HFFc6 (cell line): Measurements from ENCODE around the gene ADCY2. TPM values are rescaled to one million over a fixed set of nuclear protein-coding genes. Genes with fewer than 3 reads are reported as not detected.

ENCODE experiments used
- DNase-seq: peaks from one replicate; pipeline ENCODE4 v3.0.0-alpha.2; 2018
- H3K27ac Mint-ChIP-seq: 2 replicates; pipeline ENCODE4 v1.8.0; 2020; ENCODE audit warnings: mild to moderate bottlenecking, mixed read lengths
- H3K27me3 Mint-ChIP-seq: 2 replicates; pipeline ENCODE4 v1.8.0; 2021; ENCODE audit warnings: mild to moderate bottlenecking, moderate library complexity, mixed read lengths; ENCODE audit not compliant: insufficient read depth
- H3K36me3 Mint-ChIP-seq: 2 replicates; pipeline ENCODE4 v1.8.0; 2021; ENCODE audit warnings: low read depth, mixed read lengths
- H3K4me1 Mint-ChIP-seq: 2 replicates; pipeline ENCODE4 v1.8.0; 2020; ENCODE audit warnings: low read depth, mixed read lengths
- H3K4me3 Mint-ChIP-seq: 2 replicates; pipeline ENCODE4 v1.8.0; 2020; ENCODE audit warnings: mild to moderate bottlenecking, moderate library complexity, mixed read lengths
- H3K9me3 Mint-ChIP-seq: 2 replicates; pipeline ENCODE4 v1.8.0; 2020; ENCODE audit warnings: mild to moderate bottlenecking, mixed read lengths
- CTCF ChIP-seq: fragments of 200-600 bp; sonication (generic); IDR thresholded peaks from 2 replicates; pipeline ENCODE4 v1.5.0; 2021; ENCODE audit warnings: antibody characterized with exemption, mild to moderate bottlenecking
- total RNA-seq, 6 experiments: library from RNA; stranded (reverse); fragmentation: NEBNext Ultra II Directional; extraction: Animal tissue kit (Norgen Biotek cat#: 25700); gene quantifications; 2 replicates in 1 of 6; 3 replicates in 5 of 6; pipeline ENCODE4 v1.2.3, GENCODE V29; 2021

Gene ADCY2
- total RNA-seq, 6 experiments from 2014 or later, result not detected

DNA sequence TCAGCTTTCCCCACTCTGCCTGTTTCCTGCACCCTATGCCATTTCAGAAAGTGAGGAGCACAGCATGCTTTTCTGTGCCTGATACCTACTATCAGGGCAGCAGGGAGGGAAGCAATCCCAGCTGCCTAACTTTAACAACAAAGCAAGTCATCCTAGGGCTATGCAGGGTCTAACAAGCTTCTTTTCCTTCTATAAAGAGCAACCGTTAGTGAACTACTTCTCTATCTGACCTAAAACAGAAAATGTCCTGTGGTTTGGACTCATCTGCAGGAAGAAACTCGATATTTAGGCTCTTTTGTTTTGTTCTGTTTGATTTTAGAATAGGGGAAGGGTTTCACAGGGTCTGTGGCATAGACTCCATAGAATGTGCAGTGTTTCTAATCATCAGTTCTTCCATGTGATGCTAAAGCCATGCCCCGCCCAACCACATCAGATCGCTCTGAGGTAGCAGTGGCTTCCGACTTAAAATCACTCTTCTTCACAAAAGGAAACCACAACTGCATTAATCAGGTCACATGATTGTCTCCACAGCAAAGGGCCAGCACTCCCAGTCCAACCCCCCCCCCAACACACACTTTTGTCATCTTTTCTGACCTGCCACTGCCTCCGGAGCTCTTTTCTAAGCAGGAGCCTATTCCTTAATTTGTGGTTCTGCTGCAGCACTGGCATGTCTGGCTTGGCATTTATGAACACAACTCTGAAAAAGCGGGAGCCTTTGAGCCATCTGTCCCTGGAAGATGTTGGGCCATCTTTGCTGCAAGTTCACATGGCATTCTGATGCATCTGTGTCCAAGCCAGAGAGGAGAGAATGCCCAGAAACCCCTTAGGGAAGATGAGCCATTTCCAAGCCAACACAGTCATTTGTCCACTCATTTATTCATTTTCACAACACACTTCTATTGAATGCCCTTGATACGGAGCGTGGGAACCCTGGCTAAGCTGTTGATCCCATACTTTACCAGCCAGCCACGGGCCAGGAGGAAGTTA is 383.4 kb downstream of the ADCY2 start:
- Mint-ChIP-seq H3K36me3 (no peaks in the 10 kb centered on the region), H3K27ac (no peak overlapping the region), H3K9me3 (peaks cover 9% of the 10 kb centered on the region; the same call in 1 of the 2 replicates), H3K27me3 (peaks cover 3% of the 10 kb centered on the region; the same call in 1 of the 2 replicates), H3K4me1 (no peaks in the 10 kb centered on the region), H3K4me3 (no peak overlapping the region)
- TF ChIP-seq CTCF, result no peak
- no peak for DNase-seq

- Mint-ChIP-seq H3K27me3 (peaks cover 3% of the 10 kb centered on the region; the same call in 1 of the 2 replicates), H3K36me3 (no peaks in the 10 kb centered on the region), H3K4me1 (no peaks in the 10 kb centered on the region), H3K27ac (no peak overlapping the region), H3K4me3 (no peak overlapping the region), H3K9me3 (peaks cover 10% of the 10 kb centered on the region; the same call in 1 of the 2 replicates)
- no peak for TF ChIP-seq CTCF
- DNase-seq, result no peak
Observed at GRCh38 chr5:7781899-7782298, 386.0 kb downstream of the ADCY2 start.

- Mint-ChIP-seq H3K27ac (no peak overlapping the region), H3K27me3 (no peaks in the 10 kb centered on the region), H3K4me3 (no peak overlapping the region), H3K4me1 (no peaks in the 10 kb centered on the region), H3K9me3 (peaks cover 11% of the 10 kb centered on the region; the same call in 1 of the 2 replicates), H3K36me3 (no peaks in the 10 kb centered on the region)
- no peak for TF ChIP-seq CTCF
- DNase-seq, result no peak
Observed at GRCh38 chr5:7784683-7785380, 388.9 kb downstream of the ADCY2 start.

- no peaks in the 10 kb centered on the region for H3K36me3 Mint-ChIP-seq
- peaks cover 1% of the 10 kb centered on the region; the same call in 1 of the 2 replicates for H3K27me3 Mint-ChIP-seq
- H3K9me3 Mint-ChIP-seq, result peaks cover 15% of the 10 kb centered on the region; the same call in 1 of the 2 replicates
- TF ChIP-seq CTCF, result no peak
- H3K4me3 Mint-ChIP-seq, result no peak overlapping the region
- no peak overlapping the region for H3K27ac Mint-ChIP-seq
- no peak for DNase-seq
- no peaks in the 10 kb centered on the region for H3K4me1 Mint-ChIP-seq
Observed at GRCh38 chr5:7787770-7788169, 391.8 kb downstream of the ADCY2 start.

DNA sequence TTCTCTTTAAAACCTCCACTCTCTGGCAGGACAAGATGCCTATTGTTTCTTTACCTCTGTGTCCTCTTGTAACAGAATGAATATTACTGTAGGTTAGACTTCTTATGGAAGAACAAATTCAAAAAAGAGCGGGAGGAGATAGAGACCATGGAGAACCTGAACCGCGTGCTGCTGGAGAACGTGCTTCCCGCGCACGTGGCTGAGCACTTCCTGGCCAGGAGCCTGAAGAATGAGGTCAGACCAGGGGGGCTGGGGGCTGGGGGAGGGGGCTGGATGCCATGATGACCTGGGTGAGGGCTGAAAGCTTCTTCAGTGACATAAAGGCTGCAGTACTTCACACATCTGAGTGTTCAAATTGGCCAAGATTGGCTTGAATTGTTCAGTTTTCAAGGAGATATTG is 393.6 kb downstream of the ADCY2 start:
- TF ChIP-seq CTCF, result no peak
- Mint-ChIP-seq H3K4me1 (no peaks in the 10 kb centered on the region), H3K4me3 (no peak overlapping the region), H3K36me3 (no peaks in the 10 kb centered on the region), H3K27ac (no peak overlapping the region), H3K9me3 (peaks cover 15% of the 10 kb centered on the region; the same call in 1 of the 2 replicates), H3K27me3 (peaks cover 1% of the 10 kb centered on the region; the same call in 1 of the 2 replicates)
- DNase-seq, result no peak
